ENCODE data around the gene COL8A2.

- TF ChIP-seq POLR2A (IDR thresholded peaks at IDR 0.05; ENCODE audit: low read length): no peak
- TF ChIP-seq GATA1 (IDR thresholded peaks at IDR 0.05; ENCODE audit: low read depth, low read length): no peak
Measured at GRCh38 chr1:36051821-36052220, 73.2 kb downstream of the COL8A2 start.
